K562 (cell line): ENCODE measurements around the gene TWSG1. TPM values are rescaled to one million over a fixed set of nuclear protein-coding genes. Genes with fewer than 3 reads are reported as not detected.
A peak's percentile ranks its signal among the peaks of the same experiment; 100 is the strongest.

Source experiments
- ATAC-seq: fragments of 200-7000 bp; cut with Tn5 transposase; 3 replicates; pipeline ENCODE4 v1.9.1; 2020; ENCODE audit warnings: moderate library complexity
- BruUV-seq: library from RNA; stranded (reverse); fragments of 400-500 nt; replicated peaks from 2 replicates; lab custom pipeline; 2021; lab: Mats Ljungman, UMichigan
- CTCF ChIA-PET: fragments of 300-600 bp; formaldehyde crosslinking; extraction: SDS; loops from one replicate; lab custom pipeline; 2021; ENCODE audit warnings: low intra/inter-chr PET ratio; lab: Yijun Ruan, JAX
- POLR2A ChIA-PET: fragments of 300-600, 350-650 bp; sonication (Branson Sonifier 250); formaldehyde crosslinking; extraction: SDS; loops from one replicate; lab custom pipeline; 2021; ENCODE audit warnings: antibody characterized with exemption, inconsistent platforms; lab: Yijun Ruan, JAX
- DNase-seq, 4 experiments: peaks; one replicate each; pipeline versions ENCODE4 v3.0.0 to v3.0.0-alpha.2; 2011 to 2018; ENCODE audit warnings: low spot score in 3 of 4, mixed read lengths in 3 of 4; ENCODE audit errors: extremely low read depth in 1 of 4
- FAIRE-seq: peaks from 2 replicates; lab custom pipeline; 2011; peaks lifted over from hg19 to GRCh38; lab: Jason Lieb, UNC
- H2AFZ ChIP-seq: 2 replicates; pipeline ENCODE4 v1.6.0; 2011; ENCODE audit warnings: low read depth, low read length, control low read depth, inconsistent platforms
- H3K27ac ChIP-seq: fragments of 200-600 bp; 3 replicates; pipeline ENCODE4 v1.8.0; 2011; ENCODE audit warnings: low read depth, mild to moderate bottlenecking, control low read depth, inconsistent platforms, low read length, moderate library complexity, mixed read lengths; ENCODE audit errors: extremely low read depth
- H3K27me3 ChIP-seq, 2 experiments: fragments of 300-600 bp in 1 of 2; 2 replicates in 1 of 2; 3 replicates in 1 of 2; pipeline versions ENCODE4 v1.6.0 to v1.8.0; 2011; ENCODE audit warnings: inconsistent platforms in 2 of 2, low read length in 2 of 2, mild to moderate bottlenecking in 1 of 2, mixed read lengths in 1 of 2, moderate library complexity in 1 of 2; ENCODE audit not compliant: control insufficient read depth in 2 of 2, insufficient read depth in 2 of 2
- H3K36me3 ChIP-seq: fragments of 300-600 bp; 3 replicates; pipeline ENCODE4 v1.8.0; 2011; ENCODE audit warnings: mild to moderate bottlenecking, low read length, inconsistent platforms; ENCODE audit not compliant: control insufficient read depth, insufficient read depth
- H3K4me1 ChIP-seq, 2 experiments: fragments of 200-600 bp in 1 of 2; replicated peaks in 1 of 2; 2 replicates in 1 of 2; 3 replicates in 1 of 2; pipeline versions ENCODE4 v1.5.1 to v1.8.0; 2011; ENCODE audit warnings: inconsistent platforms in 2 of 2, low read length in 2 of 2, mild to moderate bottlenecking in 1 of 2, mixed read lengths in 1 of 2, moderate library complexity in 1 of 2; ENCODE audit not compliant: control insufficient read depth in 2 of 2, insufficient read depth in 2 of 2
- H3K4me2 ChIP-seq: 2 replicates; pipeline ENCODE4 v1.6.1; 2011; ENCODE audit warnings: low read length, control low read depth, inconsistent platforms, mixed read lengths; ENCODE audit not compliant: insufficient read depth
- H3K4me3 ChIP-seq: fragments of 200-600 bp; sonication (generic), shearing (Covaris generic); 2 replicates; pipeline ENCODE4 v1.5.1; 2016; ENCODE audit warnings: control low read depth, inconsistent platforms
- H3K79me2 ChIP-seq: fragments of 200-600 bp; 3 replicates; pipeline ENCODE4 v1.8.0; 2011; ENCODE audit warnings: low read length, inconsistent platforms; ENCODE audit not compliant: control insufficient read depth, insufficient read depth
- H3K9ac ChIP-seq, 2 experiments: 2 replicates each; pipeline versions ENCODE4 v1.6.0 to v1.6.1; 2011; ENCODE audit warnings: low read depth in 2 of 2, low read length in 2 of 2, control low read depth in 1 of 2, inconsistent platforms in 1 of 2, mild to moderate bottlenecking in 1 of 2, mixed read lengths in 1 of 2; ENCODE audit not compliant: insufficient read depth in 1 of 2
- H3K9me1 ChIP-seq: one replicate; pipeline ENCODE4 v1.6.0; 2011; ENCODE audit warnings: inconsistent platforms, mild to moderate bottlenecking, low read length, moderate library complexity; ENCODE audit not compliant: control insufficient read depth, insufficient read depth
- H3K9me3 ChIP-seq: replicated peaks from 2 replicates; pipeline ENCODE4 v1.5.1; 2011; ENCODE audit warnings: low read depth, low read length, inconsistent platforms; ENCODE audit not compliant: control insufficient read depth, insufficient read depth
- H4K20me1 ChIP-seq: replicated peaks from 2 replicates; pipeline ENCODE4 v1.6.1; 2011; ENCODE audit warnings: low read length, inconsistent platforms, mixed read lengths; ENCODE audit not compliant: control insufficient read depth, insufficient read depth
- CTBP1 ChIP-seq: fragments of 450-650 bp; IDR thresholded peaks from 2 replicates; pipeline ENCODE4 v1.6.1; 2016; ENCODE audit warnings: borderline replicate concordance
- EGR1 ChIP-seq: fragments of 450-650 bp; conservative IDR thresholded peaks from 2 replicates; pipeline ENCODE4 v1.6.1; 2017; ENCODE audit warnings: mild to moderate bottlenecking
- ESRRB ChIP-seq: fragments of 250-450 bp; sonication (Bioruptor Pico); IDR thresholded peaks from 2 replicates; pipeline ENCODE4 v1.5.0; 2020; ENCODE audit warnings: mild to moderate bottlenecking, moderate library complexity, borderline replicate concordance
- ETV5 ChIP-seq: sonication (generic); formaldehyde crosslinking; IDR thresholded peaks from 2 replicates; pipeline ENCODE4 v1.4.0; 2020; ENCODE audit warnings: low read depth, mild to moderate bottlenecking, missing genetic modification reagents
- HMGN3 ChIP-seq: IDR thresholded peaks from 2 replicates; pipeline ENCODE4 v1.6.1; 2011; ENCODE audit warnings: borderline replicate concordance, low read depth, mild to moderate bottlenecking, mixed read lengths, low read length; ENCODE audit not compliant: insufficient read length; ENCODE audit errors: extremely low read depth
- NCOA4 ChIP-seq: fragments of 450-650 bp; IDR thresholded peaks from 2 replicates; pipeline ENCODE4 v1.6.1; 2018; ENCODE audit warnings: mild to moderate bottlenecking; ENCODE audit not compliant: partially characterized antibody
- NFIC ChIP-seq: fragments of 450-650 bp; IDR thresholded peaks from 2 replicates; pipeline ENCODE4 v1.6.1; 2017; ENCODE audit warnings: mild to moderate bottlenecking, inconsistent platforms
- NR2C1 ChIP-seq, 2 experiments: fragments of 450-650 bp; IDR thresholded peaks; 2 replicates each; pipeline ENCODE4 v1.6.1; 2017; ENCODE audit warnings: mild to moderate bottlenecking in 2 of 2, antibody characterized with exemption in 1 of 2, inconsistent platforms in 1 of 2, missing compliant biosample characterization in 1 of 2, missing genetic modification characterization in 1 of 2
- PHTF2 ChIP-seq: fragments of 250-450 bp; sonication (Bioruptor Pico); IDR thresholded peaks from 2 replicates; pipeline ENCODE4 v1.5.0; 2021; ENCODE audit warnings: mild to moderate bottlenecking
- PPARD ChIP-seq: fragments of 250-450 bp; sonication (Bioruptor Pico); IDR thresholded peaks from 2 replicates; pipeline ENCODE4 v1.8.0; 2022; ENCODE audit warnings: inconsistent platforms, mild to moderate bottlenecking, moderate library complexity
- RUNX1 ChIP-seq: sonication (generic); IDR thresholded peaks from 2 replicates; pipeline ENCODE4 v1.6.1; 2016; ENCODE audit warnings: antibody characterized with exemption, low read depth
- SMARCC2 ChIP-seq: fragments of 450-650 bp; IDR thresholded peaks from 2 replicates; pipeline ENCODE4 v1.6.1; 2017; ENCODE audit warnings: antibody characterized with exemption, moderate library complexity, mild to moderate bottlenecking, low read depth
- SMARCE1 ChIP-seq: fragments of 450-650 bp; IDR thresholded peaks from 2 replicates; pipeline ENCODE4 v1.7.1; 2016; ENCODE audit warnings: mild to moderate bottlenecking
- ZNF584 ChIP-seq: fragments of 200-800 bp; sonication (Bioruptor generic); IDR thresholded peaks from 2 replicates; pipeline ENCODE4 v1.6.1; 2016; ENCODE audit warnings: low read depth, mild to moderate bottlenecking, missing genetic modification characterization, missing compliant biosample characterization
- WGBS: fragments of 100-300 bp; shearing (Covaris generic); methylation state at CpG from one replicate; pipeline ENCODE4 v1.1.6; 2016; ENCODE audit warnings: low coverage, mixed read lengths; ENCODE audit not compliant: insufficient coverage; ENCODE audit errors: missing lambda C conversion rate; 5-methylcytosine and 5-hydroxymethylcytosine counted together
- in situ Hi-C: fragments of 300-500 bp; cut with MboI; formaldehyde crosslinking; loops from 4 replicates; pipeline ENCODE4 v1.15.0; 2018; ENCODE audit warnings: inconsistent platforms, mixed read lengths
- intact Hi-C: fragments of 100-400 bp; cut with micrococcal nuclease; formaldehyde crosslinking; loops from 2 replicates; pipeline ENCODE4 v1.14.2; 2022
- polyA plus RNA-seq, 8 experiments: library from polyadenylated mRNA; depleted of rRNA in 4 of 8; stranded (reverse) in 5 of 8; unstranded in 3 of 8; fragments of >200 nt; fragmentation: Nextera tagmentation in 2 of 8; fragmentation: Illumina TruSeq in 1 of 8; extraction: Ambion mirVana in 2 of 8; extraction: Trizol in 1 of 8; gene quantifications; 2 replicates each; pipeline versions ENCODE4 v1.2.1 to v1.2.3, GENCODE V29; 2011 to 2014; ENCODE audit warnings: inconsistent platforms in 1 of 8, missing spikeins in 1 of 8
- total RNA-seq, 7 experiments: library from RNA; depleted of rRNA in 6 of 7; stranded (reverse); fragments of >200 nt in 6 of 7; fragmentation: Illumina TruSeq in 2 of 7; extraction: Trizol in 2 of 7; gene quantifications; 2 replicates each; pipeline versions ENCODE4 v1.2.1 to v1.2.3, GENCODE V29; 2011 to 2021; ENCODE audit warnings: low replicate concordance in 1 of 7
- TF ChIP-seq, protein P1 (sequence below), 2 experiments: fragments of 450-650 bp; IDR thresholded peaks; 2 replicates each; pipeline ENCODE4 v1.6.1; 2016

Gene TWSG1
- total and polyA plus RNA-seq, 9 of the 15 experiments (the other 6 are each of a cell fraction or from before 2014, with no cell fraction given): 10.4 to 37.2 (median 25.1) TPM

- 75% methylated on average over 4 of the region's 4 CpGs for WGBS
- Histone ChIP-seq H2AFZ (no peak overlapping the region), H3K4me2 (no peak overlapping the region), H3K9me3 (no peaks in the 10 kb centered on the region)
- no peak for TF ChIP-seq SMARCE1
- no peak for TF ChIP-seq ETV5 (CRISPR knock-in tag)
- no peak for TF ChIP-seq PHTF2 (CRISPR knock-in tag)
- TF ChIP-seq PPARD: no peak
- no peak for TF ChIP-seq NR2C1 (IDR thresholded peaks at IDR 0.05)
- no peak for TF ChIP-seq NR2C1 (tag; IDR thresholded peaks at IDR 0.05)
- no peak for TF ChIP-seq CTBP1
- TF ChIP-seq ESRRB (CRISPR knock-in tag): no peak
- no peak for TF ChIP-seq HMGN3
- peak; percentile 32; the same call in 1 of the 2 replicates for TF ChIP-seq ZNF584 (CRISPR knock-in tag)
- peak; percentile 53 for TF ChIP-seq NFIC
- TF ChIP-seq SMARCC2: no peak
- TF ChIP-seq, protein P1, sequence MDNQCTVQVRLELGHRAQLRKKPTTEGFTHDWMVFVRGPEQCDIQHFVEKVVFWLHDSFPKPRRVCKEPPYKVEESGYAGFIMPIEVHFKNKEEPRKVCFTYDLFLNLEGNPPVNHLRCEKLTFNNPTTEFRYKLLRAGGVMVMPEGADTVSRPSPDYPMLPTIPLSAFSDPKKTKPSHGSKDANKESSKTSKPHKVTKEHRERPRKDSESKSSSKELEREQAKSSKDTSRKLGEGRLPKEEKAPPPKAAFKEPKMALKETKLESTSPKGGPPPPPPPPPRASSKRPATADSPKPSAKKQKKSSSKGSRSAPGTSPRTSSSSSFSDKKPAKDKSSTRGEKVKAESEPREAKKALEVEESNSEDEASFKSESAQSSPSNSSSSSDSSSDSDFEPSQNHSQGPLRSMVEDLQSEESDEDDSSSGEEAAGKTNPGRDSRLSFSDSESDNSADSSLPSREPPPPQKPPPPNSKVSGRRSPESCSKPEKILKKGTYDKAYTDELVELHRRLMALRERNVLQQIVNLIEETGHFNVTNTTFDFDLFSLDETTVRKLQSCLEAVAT (IDR thresholded peaks at IDR 0.05): no peak
- TF ChIP-seq RUNX1: no peak
- TF ChIP-seq NCOA4: no peak
- TF ChIP-seq EGR1: no peak
- TF ChIP-seq, all 486 proteins: peak for 2
- Histone ChIP-seq H3K9ac (no peak overlapping the region), H3K4me3 (no peak overlapping the region), H3K4me1 (peaks cover 0 to 16% of the 10 kb centered on the region in 2 experiments; a peak in 4 of 5 replicates), H4K20me1 (no peaks in the 10 kb centered on the region), H3K9me1 (no peaks in the 10 kb centered on the region), H3K36me3 (no peaks in the 10 kb centered on the region), H3K27me3 (no peaks in the 10 kb centered on the region), H3K27ac (no peak overlapping the region), H3K79me2 (no peaks in the 10 kb centered on the region)
- FAIRE-seq: no peak
- intact Hi-C loops (no loop called here), in situ Hi-C loops (no loop called here)
- no peak for DNase-seq
- ATAC-seq: no peak
- BruUV-seq: no TSS peak
- ChIA-PET POLR2A (interaction anchor here (0.7 to 1.8 kb wide), 4 partner anchors 18 to 687 kb away, joined by 3 to 7 read pairs (median 3); no protein-coding TSS in a partner anchor), CTCF (no interaction called here)
Measured at GRCh38 chr18:9321736-9322135, 12.8 kb upstream of the TWSG1 start.
